HG03108 (cell line): Measurements from ENCODE around the gene CLN6.
A peak's percentile ranks its signal among the peaks of the same experiment; 100 is the strongest.
"Not testable (repeated sequence)": the region's sequence is repeated elsewhere in the genome, so short reads cannot be mapped to it uniquely, and the experiment has no call there.

Source experiments
- ATAC-seq: cut with Tn5 transposase; IDR thresholded peaks from one replicate; pipeline ENCODE4 v1.9.1; 2021; ENCODE audit warnings: moderate library complexity; ENCODE audit not compliant: unreplicated experiment

CLN6 gene

GRCh38 chr15:68224108-68224507, 5.4 kb downstream of the CLN6 start:
- ATAC-seq, result no peak

GRCh38 chr15:68223171-68223570, 6.4 kb downstream of the CLN6 start:
- ATAC-seq, result no peak

GRCh38 chr15:68222432-68222743, 7.1 kb downstream of the CLN6 start:
- ATAC-seq, result not testable (repeated sequence)

DNA sequence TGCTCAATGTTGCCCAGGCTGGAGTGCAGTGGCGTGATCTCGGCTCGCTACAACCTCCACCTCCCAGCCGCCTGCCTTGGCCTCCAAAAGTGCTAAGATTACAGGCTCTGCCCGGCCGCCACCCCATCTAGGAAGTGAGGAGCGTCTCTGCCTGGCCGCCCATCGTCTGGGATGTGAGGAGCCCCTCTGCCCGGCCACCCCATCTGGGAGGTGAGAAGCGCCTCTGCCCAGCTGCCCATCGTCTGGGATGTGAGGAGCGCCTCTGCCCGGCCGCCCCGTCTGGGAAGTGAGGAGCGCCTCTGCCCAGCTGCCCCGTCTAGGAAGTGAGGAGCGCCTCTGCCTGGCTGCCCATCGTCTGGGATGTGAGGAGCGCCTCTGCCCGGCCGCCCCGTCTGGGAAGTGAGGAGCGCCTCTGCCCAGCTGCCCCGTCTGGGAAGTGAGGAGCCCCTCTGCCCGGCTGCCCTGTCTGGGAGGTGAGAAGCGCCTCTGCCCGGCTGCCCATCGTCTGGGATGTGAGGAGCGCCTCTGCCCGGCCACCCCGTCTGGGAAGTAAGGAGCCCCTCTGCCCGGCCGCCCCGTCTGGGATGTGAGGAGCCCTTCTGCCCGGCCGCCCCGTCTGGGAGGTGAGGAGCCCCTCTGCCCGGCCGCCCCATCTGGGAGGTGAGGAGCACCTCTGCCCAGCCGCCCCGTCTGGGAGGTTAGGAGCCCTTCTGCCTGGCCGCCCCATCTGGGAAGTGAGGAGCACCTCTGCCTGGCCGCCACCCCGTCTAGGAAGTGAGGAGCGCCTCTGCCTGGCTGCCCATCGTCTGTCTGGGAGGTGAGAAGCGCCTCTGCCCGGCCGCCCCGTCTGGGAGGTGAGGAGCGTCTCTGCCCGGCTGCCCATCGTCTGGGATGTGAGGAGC, 7.7 kb downstream of the CLN6 start:
- ATAC-seq, result not testable (repeated sequence)

GRCh38 chr15:68220967-68221366, 8.6 kb downstream of the CLN6 start:
- no peak for ATAC-seq

DNA sequence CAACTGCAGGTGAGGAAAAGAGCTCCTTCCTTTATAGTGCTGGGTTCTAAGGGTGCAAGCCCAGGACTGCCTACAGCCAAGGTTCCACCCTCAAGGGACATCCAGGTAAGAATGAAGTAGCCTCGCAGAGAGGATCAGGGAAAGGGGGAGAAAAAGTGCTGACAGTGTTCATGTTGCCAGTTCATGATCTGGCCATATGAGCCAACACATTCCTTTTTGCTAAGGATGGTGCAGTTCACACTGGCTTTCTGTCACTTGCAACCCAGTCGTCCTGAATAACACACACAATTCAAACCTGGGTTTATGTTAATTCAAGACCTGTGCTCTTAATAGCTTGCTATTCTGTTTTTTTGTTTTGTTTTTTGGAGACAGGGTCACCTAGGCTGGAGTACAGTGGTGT, 9.0 kb downstream of the CLN6 start:
- no peak for ATAC-seq

DNA sequence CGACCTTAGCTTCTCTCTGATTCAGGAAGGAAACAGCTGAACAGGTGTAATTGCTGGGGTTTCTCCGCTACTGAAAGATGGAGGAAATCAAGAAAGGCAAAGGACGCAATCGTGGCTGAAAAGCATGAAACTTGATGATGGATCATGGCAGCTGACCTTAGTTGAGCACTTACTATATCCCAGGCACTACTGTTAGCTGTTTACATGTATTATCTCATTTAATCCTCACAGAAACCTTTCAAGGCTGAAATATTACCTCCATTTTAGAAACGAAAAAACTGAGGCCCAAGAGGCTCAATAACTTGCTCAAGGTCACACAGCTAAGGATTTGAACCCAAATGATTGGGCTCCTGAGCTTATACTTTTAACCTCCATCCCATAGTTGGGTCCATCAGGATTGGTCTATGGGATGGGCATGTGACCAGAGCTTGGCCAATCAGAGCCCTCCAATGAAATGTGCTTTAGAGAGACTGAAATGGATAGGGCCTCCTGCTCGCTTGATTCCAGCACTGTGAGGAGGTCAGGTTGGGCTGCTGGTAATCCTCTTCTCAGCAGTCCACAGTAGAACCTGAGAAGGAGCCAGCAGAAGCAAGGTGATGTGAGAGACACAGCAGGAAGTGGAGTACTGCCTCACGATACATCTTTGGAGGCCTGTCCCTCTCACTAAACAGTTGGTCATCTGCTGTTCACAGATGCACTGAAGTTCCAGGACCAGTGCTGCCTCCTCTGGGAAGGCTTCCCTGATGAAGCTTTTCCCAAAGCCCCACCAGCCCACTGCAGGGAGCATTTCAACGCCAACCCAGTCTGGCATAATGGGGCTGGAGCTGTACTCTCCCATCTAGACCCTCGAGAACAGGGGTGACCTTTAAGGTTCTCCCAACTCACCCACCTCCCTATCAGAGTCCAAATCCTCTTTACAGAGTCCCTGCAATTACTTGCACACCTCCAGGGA, 10.4 kb downstream of the CLN6 start:
- ATAC-seq, result no peak

- ATAC-seq, result no peak
Observed at GRCh38 chr15:68218331-68218730, 11.2 kb downstream of the CLN6 start.

- ATAC-seq, result no peak
Observed at GRCh38 chr15:68217341-68217740, 12.2 kb downstream of the CLN6 start.

GRCh38 chr15:68214838-68215254, 14.7 kb downstream of the CLN6 start:
- ATAC-seq, result no peak

- no peak for ATAC-seq
Observed at GRCh38 chr15:68213991-68214837, 15.3 kb downstream of the CLN6 start.

DNA sequence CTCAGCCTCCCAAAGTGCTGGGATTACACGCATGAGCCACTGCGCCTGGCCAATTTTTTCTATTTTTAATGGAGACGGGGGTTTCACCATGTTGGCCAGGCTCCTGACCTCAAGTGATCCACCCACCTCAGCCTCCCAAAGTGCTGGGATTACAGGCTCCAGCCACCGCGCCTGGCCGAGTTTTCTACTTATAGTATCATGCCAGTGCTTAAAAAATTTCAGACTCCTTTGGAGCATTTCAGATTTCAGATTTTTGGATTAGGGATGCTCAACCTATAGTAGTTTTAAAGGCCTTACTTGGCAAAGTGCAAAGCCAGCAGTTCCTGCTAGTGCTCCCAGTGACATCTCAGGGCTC, 16.1 kb downstream of the CLN6 start:
- not testable (repeated sequence) for ATAC-seq

GRCh38 chr15:68211656-68212320, 17.7 kb downstream of the CLN6 start:
- no peak for ATAC-seq

DNA sequence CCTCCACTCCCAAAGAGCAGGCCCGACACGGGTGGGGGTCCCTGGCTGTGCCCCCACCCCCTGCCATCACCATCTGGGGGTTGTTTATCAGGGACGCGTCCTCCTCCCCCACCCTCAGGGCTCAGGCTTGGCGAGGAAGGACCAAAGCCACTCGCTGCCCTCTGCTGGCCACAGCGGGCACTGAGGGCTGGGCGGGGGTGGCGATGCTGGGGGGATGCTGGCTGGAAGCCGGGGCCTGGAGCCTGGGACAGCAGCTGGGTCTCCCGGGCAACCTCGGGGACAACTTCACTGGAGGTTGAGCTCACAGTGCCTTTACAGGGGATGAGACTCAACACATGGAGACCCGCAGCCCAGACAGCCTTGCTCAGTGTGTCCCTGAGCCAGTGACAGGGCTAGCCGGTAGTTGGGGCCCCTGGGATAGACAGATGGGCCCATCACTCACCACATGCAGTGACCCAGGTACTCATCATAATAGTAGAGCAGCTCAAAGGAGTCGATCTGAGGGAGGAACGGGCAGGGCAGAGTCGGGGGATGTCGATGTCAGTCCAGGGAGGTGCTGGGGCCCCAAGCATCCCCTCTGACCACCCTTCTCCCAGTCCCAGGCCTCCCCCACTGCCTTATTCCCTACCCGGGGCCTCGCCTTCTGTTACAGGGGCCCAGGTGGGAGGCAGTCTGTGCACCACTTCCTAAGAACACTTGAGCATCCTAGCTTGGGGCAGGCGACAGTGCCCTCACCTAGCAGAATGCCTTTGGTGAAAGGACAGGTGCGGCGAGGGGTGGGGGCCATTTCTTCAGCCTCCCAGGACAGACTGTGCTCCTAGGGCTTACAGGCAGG, 18.5 kb downstream of the CLN6 start:
- ATAC-seq, result no peak

DNA sequence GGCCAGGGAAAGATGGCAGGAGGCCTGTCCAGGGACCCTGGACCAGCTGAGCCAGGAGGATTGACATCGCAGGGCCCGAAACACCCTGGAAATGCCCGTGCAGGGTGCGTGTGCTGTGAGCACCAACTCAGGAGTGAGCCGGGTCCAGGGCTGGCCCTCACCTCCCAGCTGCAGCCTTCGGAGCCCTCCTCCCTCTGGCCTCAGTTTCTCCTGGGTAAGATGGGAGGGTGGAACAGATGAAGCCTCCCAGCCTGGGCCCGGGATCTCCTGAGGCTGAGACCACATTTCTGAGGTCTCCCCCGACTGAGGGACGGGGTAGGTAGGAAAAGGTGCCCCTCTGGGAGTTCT, 19.1 kb downstream of the CLN6 start:
- no peak for ATAC-seq

- peak; percentile 54 for ATAC-seq
Observed at GRCh38 chr15:68209735-68210408, 19.7 kb downstream of the CLN6 start.

DNA sequence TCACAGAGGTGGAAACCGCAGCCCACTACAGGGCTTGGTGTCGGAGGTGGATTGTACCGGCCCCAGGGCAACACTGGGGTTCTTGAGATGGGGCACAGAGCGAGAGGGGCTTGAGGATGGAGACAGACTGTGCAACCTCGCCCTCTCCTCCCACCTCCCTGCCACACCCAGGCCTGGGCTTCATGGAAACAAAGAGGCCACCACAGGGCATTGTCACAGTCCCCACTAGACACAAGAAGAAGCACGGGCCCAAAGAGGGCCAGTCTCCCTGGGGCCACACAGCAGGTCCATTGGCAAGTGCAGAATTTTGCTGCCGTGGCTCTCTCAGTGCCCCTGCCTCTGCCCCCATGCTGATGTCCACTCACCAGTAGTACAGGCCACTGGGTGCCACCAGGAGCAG, 20.3 kb downstream of the CLN6 start:
- ATAC-seq, result no peak

DNA sequence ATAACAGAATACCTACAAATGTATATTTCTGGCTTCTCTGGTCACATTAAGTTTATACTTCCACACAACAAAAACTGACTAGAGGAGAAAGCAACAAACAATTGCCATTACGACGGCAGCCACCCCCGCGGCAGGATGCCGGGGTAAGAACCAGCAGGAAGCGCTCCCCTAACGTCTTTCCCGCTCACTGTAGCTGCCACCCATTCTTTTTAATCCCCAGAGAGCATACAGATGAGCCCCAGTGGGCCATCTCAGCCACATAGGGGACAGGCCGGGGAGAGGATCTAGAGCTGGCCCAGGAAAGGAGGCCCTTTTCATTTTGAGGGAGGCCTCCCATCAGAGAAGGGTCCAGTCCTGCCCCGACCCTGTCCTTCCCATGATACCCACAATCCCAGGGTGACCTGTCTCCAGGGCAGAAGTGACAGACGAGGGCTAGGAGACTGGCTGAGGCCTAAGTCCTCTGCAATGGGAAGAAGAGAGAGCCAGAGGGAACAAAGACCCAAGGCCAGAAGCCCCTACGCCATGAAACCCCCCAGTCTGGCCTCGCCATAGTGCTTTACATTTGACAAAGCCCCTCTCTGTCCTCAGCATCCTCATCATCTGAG, 20.8 kb downstream of the CLN6 start:
- ATAC-seq, result no peak

DNA sequence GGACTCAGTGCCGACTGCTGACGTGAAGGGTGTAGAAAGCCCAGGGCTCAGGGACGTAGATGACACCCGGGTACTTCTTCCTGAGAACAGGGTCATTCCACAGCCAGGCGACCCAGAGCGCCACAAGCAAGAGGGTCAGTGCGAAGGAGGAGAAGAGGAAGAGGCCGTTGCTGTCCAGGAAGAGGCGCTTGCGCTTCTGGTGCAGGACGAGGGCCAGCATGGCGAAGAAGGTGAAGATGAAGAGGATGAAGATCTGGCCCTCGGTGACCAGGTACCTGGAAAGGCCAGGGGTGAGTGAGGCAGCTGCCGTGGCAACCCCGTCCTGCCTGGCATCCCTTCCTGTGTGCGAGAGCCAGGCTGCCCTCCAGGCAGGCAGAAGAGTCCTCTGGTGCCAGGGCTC, 21.4 kb downstream of the CLN6 start:
- ATAC-seq, result no peak
